HepG2 (cell line): ENCODE results near the gene UTS2R. TPM values are rescaled to one million over a fixed set of nuclear protein-coding genes. Genes with fewer than 3 reads are reported as not detected.
A peak's percentile ranks its signal among the peaks of the same experiment; 100 is the strongest.

ENCODE experiments used
- ATRX ChIP-seq: sonication (generic); formaldehyde crosslinking; IDR thresholded peaks from 2 replicates; pipeline ENCODE4 v1.4.0; 2020; ENCODE audit warnings: missing genetic modification reagents, borderline replicate concordance
- CCAR2 ChIP-seq: fragments of 200-400 bp; formaldehyde crosslinking; optimal IDR thresholded peaks from 2 replicates; pipeline ENCODE3; 2018; ENCODE audit warnings: low read depth, mild to moderate bottlenecking, low read length, moderate library complexity
- CENPX ChIP-seq: sonication (generic); formaldehyde crosslinking; IDR thresholded peaks from 2 replicates; pipeline ENCODE4 v1.9.0; 2021; ENCODE audit warnings: mild to moderate bottlenecking, missing genetic modification reagents, moderate library complexity
- ELF1 ChIP-seq: sonication (generic); formaldehyde crosslinking; IDR thresholded peaks from 2 replicates; pipeline ENCODE4 v1.4.0; 2020; ENCODE audit warnings: missing genetic modification reagents
- HES4 ChIP-seq: sonication (generic); formaldehyde crosslinking; IDR thresholded peaks from 2 replicates; pipeline ENCODE4 v1.9.0; 2021; ENCODE audit warnings: mild to moderate bottlenecking, missing genetic modification reagents, borderline replicate concordance
- IRX3 ChIP-seq: sonication (generic); formaldehyde crosslinking; IDR thresholded peaks from 2 replicates; pipeline ENCODE4 v1.8.1; 2023; ENCODE audit warnings: mild to moderate bottlenecking, low read depth, missing genetic modification reagents, borderline replicate concordance
- KLF16 ChIP-seq, 2 experiments: sonication (generic) in 1 of 2; formaldehyde crosslinking in 1 of 2; IDR thresholded peaks; 2 replicates each; pipeline versions ENCODE4 v1.6.1 to v1.8.0; 2016 to 2023; ENCODE audit warnings: missing genetic modification reagents in 2 of 2, missing compliant biosample characterization in 1 of 2
- NFIC ChIP-seq: IDR thresholded peaks from 2 replicates; pipeline ENCODE4 v1.6.1; 2012; ENCODE audit warnings: mild to moderate bottlenecking, low read length, inconsistent platforms
- SAFB2 ChIP-seq: sonication (generic); formaldehyde crosslinking; IDR thresholded peaks from 2 replicates; pipeline ENCODE4 v1.5.1; 2020; ENCODE audit warnings: missing genetic modification reagents, low read depth, mild to moderate bottlenecking, borderline replicate concordance
- TEAD2 ChIP-seq: sonication (generic); formaldehyde crosslinking; IDR thresholded peaks from 2 replicates; pipeline ENCODE4 v1.9.0; 2021; ENCODE audit warnings: missing genetic modification reagents
- ZNF160 ChIP-seq: sonication (generic); formaldehyde crosslinking; IDR thresholded peaks from 2 replicates; pipeline ENCODE4 v1.8.0; 2022; ENCODE audit warnings: mild to moderate bottlenecking, inconsistent platforms, missing genetic modification reagents
- ZNF317 ChIP-seq: sonication (generic); formaldehyde crosslinking; IDR thresholded peaks from 2 replicates; pipeline ENCODE4 v1.5.0; 2020; ENCODE audit warnings: mild to moderate bottlenecking, missing genetic modification reagents
- ZNF34 ChIP-seq: sonication (generic); formaldehyde crosslinking; IDR thresholded peaks from 2 replicates; pipeline ENCODE4 v1.4.0; 2020; ENCODE audit warnings: mild to moderate bottlenecking, missing genetic modification reagents, borderline replicate concordance
- ZNF577 ChIP-seq: sonication (generic); formaldehyde crosslinking; IDR thresholded peaks from 2 replicates; pipeline ENCODE4 v1.4.0; 2020; ENCODE audit warnings: mild to moderate bottlenecking, low read depth, missing genetic modification reagents, borderline replicate concordance
- polyA plus RNA-seq, 8 experiments: library from polyadenylated mRNA; depleted of rRNA in 3 of 8; stranded (reverse) in 7 of 8; unstranded in 1 of 8; fragments of >200 nt; fragmentation: Illumina TruSeq in 4 of 8; extraction: Trizol in 4 of 8; gene quantifications; 2 replicates each; pipeline versions ENCODE4 v1.2.1 to v1.2.3, GENCODE V29; 2011 to 2016; ENCODE audit warnings: low read depth in 4 of 8, missing spikeins in 1 of 8, mixed read lengths in 1 of 8; ENCODE audit not compliant: insufficient read depth in 1 of 8
- total RNA-seq, 5 experiments: library from RNA; depleted of rRNA; stranded (reverse); fragments of >200 nt; fragmentation: Illumina TruSeq; extraction: Trizol; gene quantifications; 2 replicates each; pipeline ENCODE4 v1.2.3, GENCODE V29; 2016; ENCODE audit warnings: low read depth in 1 of 5
- TF ChIP-seq, protein P1 (sequence below): sonication (generic); formaldehyde crosslinking; IDR thresholded peaks from 2 replicates; pipeline ENCODE4 v1.4.0; 2020; ENCODE audit warnings: mild to moderate bottlenecking, missing genetic modification reagents
- TF ChIP-seq, protein P2 (sequence below): sonication (generic); formaldehyde crosslinking; IDR thresholded peaks from 2 replicates; pipeline ENCODE4 v1.4.0; 2020; ENCODE audit warnings: missing genetic modification reagents, borderline replicate concordance
- TF ChIP-seq, protein P3 (sequence below): sonication (generic); formaldehyde crosslinking; IDR thresholded peaks from 2 replicates; pipeline ENCODE4 v1.4.0; 2020; ENCODE audit warnings: missing genetic modification reagents
- TF ChIP-seq, protein P4 (sequence below): sonication (generic); formaldehyde crosslinking; IDR thresholded peaks from 2 replicates; pipeline ENCODE4 v1.4.0; 2020; ENCODE audit warnings: mild to moderate bottlenecking, missing genetic modification reagents, borderline replicate concordance

The UTS2R gene
- total and polyA plus RNA-seq, 2 of the 13 experiments (the other 11 are each of a cell fraction or from before 2014, with no cell fraction given): 0.13 to 0.15 TPM

DNA sequence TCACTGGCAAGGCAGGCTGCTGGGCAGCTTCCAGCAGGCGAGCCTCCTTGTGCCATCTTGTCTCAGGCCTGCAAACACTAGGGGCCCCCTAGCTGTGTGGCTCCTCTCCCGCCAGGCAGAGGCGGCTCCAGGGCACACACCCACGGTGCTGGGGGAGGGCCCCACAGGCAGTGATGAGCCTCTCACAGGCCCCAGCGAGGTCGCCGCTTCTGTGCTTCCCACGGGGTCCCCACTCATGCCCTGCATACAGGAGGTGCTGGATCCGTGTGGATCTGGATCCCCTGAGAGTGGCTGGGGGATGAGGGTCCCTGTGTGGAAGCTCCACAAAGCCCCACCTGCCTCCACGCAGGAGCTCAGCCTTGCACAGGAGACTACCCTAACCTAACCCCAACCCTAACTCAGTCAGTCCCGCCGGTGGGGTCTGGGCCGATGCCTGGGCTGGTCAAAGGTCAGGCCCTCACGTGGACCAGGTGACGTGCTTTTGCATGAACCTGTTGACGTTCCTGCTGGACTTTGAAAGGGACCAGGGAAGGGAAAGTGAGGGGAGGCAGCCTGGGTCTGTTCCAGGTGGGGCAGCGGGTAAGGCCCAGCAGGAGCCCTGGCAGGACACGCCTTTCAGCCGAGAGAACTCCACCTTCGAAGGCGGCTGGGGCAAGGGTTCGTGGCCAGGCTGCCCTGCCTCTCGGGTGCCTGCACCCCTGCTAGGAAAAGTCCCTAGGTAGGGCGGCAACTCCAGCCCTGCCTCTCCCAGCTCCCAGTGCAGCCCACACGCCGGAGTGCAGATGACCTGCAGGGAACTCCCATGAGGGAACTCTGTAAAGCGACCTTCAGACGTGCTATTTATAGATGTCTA, 43.2 kb upstream of the UTS2R start (continued):
- TF ChIP-seq, protein P1, sequence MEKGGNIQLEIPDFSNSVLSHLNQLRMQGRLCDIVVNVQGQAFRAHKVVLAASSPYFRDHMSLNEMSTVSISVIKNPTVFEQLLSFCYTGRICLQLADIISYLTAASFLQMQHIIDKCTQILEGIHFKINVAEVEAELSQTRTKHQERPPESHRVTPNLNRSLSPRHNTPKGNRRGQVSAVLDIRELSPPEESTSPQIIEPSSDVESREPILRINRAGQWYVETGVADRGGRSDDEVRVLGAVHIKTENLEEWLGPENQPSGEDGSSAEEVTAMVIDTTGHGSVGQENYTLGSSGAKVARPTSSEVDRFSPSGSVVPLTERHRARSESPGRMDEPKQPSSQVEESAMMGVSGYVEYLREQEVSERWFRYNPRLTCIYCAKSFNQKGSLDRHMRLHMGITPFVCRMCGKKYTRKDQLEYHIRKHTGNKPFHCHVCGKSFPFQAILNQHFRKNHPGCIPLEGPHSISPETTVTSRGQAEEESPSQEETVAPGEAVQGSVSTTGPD (CRISPR knock-in tag): no peak
- TF ChIP-seq ELF1: 0 out of 2 replicates have a peak, but pooled peaks have one; percentile 42
- TF ChIP-seq, protein P2, sequence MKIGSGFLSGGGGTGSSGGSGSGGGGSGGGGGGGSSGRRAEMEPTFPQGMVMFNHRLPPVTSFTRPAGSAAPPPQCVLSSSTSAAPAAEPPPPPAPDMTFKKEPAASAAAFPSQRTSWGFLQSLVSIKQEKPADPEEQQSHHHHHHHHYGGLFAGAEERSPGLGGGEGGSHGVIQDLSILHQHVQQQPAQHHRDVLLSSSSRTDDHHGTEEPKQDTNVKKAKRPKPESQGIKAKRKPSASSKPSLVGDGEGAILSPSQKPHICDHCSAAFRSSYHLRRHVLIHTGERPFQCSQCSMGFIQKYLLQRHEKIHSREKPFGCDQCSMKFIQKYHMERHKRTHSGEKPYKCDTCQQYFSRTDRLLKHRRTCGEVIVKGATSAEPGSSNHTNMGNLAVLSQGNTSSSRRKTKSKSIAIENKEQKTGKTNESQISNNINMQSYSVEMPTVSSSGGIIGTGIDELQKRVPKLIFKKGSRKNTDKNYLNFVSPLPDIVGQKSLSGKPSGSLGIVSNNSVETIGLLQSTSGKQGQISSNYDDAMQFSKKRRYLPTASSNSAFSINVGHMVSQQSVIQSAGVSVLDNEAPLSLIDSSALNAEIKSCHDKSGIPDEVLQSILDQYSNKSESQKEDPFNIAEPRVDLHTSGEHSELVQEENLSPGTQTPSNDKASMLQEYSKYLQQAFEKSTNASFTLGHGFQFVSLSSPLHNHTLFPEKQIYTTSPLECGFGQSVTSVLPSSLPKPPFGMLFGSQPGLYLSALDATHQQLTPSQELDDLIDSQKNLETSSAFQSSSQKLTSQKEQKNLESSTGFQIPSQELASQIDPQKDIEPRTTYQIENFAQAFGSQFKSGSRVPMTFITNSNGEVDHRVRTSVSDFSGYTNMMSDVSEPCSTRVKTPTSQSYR (CRISPR knock-in tag): peak; percentile 65; the same call in 1 of the 2 replicates
- TF ChIP-seq ATRX (CRISPR knock-in tag): no peak
- TF ChIP-seq NFIC: no peak
- TF ChIP-seq ZNF317 (CRISPR knock-in tag): peak; percentile 90
- no peak; the same call in 1 of the 2 replicates for TF ChIP-seq SAFB2 (CRISPR knock-in tag)
- TF ChIP-seq, protein P3, sequence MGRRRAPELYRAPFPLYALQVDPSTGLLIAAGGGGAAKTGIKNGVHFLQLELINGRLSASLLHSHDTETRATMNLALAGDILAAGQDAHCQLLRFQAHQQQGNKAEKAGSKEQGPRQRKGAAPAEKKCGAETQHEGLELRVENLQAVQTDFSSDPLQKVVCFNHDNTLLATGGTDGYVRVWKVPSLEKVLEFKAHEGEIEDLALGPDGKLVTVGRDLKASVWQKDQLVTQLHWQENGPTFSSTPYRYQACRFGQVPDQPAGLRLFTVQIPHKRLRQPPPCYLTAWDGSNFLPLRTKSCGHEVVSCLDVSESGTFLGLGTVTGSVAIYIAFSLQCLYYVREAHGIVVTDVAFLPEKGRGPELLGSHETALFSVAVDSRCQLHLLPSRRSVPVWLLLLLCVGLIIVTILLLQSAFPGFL (CRISPR knock-in tag): no peak
- no peak; the same call in 1 of the 2 replicates for TF ChIP-seq HES4 (CRISPR knock-in tag)
- TF ChIP-seq CENPX (CRISPR knock-in tag): no peak
- 0 out of 2 replicates have a peak, but pooled peaks have one; percentile 41 for TF ChIP-seq ZNF34 (CRISPR knock-in tag)
- TF ChIP-seq, protein P4, sequence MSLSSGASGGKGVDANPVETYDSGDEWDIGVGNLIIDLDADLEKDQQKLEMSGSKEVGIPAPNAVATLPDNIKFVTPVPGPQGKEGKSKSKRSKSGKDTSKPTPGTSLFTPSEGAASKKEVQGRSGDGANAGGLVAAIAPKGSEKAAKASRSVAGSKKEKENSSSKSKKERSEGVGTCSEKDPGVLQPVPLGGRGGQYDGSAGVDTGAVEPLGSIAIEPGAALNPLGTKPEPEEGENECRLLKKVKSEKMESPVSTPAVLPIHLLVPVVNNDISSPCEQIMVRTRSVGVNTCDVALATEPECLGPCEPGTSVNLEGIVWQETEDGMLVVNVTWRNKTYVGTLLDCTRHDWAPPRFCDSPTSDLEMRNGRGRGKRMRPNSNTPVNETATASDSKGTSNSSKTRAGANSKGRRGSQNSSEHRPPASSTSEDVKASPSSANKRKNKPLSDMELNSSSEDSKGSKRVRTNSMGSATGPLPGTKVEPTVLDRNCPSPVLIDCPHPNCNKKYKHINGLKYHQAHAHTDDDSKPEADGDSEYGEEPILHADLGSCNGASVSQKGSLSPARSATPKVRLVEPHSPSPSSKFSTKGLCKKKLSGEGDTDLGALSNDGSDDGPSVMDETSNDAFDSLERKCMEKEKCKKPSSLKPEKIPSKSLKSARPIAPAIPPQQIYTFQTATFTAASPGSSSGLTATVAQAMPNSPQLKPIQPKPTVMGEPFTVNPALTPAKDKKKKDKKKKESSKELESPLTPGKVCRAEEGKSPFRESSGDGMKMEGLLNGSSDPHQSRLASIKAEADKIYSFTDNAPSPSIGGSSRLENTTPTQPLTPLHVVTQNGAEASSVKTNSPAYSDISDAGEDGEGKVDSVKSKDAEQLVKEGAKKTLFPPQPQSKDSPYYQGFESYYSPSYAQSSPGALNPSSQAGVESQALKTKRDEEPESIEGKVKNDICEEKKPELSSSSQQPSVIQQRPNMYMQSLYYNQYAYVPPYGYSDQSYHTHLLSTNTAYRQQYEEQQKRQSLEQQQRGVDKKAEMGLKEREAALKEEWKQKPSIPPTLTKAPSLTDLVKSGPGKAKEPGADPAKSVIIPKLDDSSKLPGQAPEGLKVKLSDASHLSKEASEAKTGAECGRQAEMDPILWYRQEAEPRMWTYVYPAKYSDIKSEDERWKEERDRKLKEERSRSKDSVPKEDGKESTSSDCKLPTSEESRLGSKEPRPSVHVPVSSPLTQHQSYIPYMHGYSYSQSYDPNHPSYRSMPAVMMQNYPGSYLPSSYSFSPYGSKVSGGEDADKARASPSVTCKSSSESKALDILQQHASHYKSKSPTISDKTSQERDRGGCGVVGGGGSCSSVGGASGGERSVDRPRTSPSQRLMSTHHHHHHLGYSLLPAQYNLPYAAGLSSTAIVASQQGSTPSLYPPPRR (CRISPR knock-in tag): peak; percentile 95
- peak in 1 of 2 experiments; percentile 91; a peak in 2 of 4 replicates for TF ChIP-seq KLF16 (CRISPR knock-in tag; IDR thresholded peaks at IDR 0.05)
- TF ChIP-seq CCAR2: no peak
- TF ChIP-seq IRX3 (CRISPR knock-in tag): peak; percentile 92; the same call in 1 of the 2 replicates
- no peak for TF ChIP-seq ZNF577
- no peak for TF ChIP-seq TEAD2 (CRISPR knock-in tag)
- TF ChIP-seq ZNF160 (CRISPR knock-in tag): peak; percentile 74; the same call in 1 of the 2 replicates
